ENCODE results near the gene VOPP1. TPM values are rescaled to one million over a fixed set of nuclear protein-coding genes. Genes with fewer than 3 reads are reported as not detected.

Gene VOPP1
- total and polyA plus RNA-seq, 2 donors (not counting 3 experiments of a cell fraction or from before 2014, with no cell fraction given), result 85.6 to 154 TPM

DNA sequence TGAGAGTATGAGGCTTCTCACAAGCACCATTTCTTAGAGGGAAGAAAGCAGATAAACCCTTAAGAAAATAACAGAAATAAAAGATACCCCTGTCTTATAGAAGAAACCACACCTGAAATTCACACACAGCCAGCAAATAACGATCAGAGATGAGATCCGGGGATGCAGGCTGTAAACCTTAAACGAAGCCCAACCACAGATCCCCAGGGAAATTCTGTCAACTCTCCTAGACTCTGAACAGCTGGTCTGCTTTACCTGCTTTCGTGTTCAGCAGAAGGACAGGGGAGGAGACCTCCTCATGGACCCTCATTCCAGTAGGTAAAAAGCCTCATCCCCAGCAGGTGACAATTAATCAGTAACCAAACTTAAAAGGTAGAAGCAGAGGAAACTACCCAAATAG, 45.0 kb downstream of the VOPP1 start:
- POLR2A ChIA-PET, result no interaction called here
- Histone ChIP-seq H3K4me3 (replicated peaks in 1 of 3; ENCODE audit: insufficient read depth in 1 of 3, low read depth in 1 of 3, low read length in 3 of 3) (no peak overlapping the region), H3K79me2 (ENCODE audit: control insufficient read depth, insufficient read depth, low read length) (peaks cover 89% of the 10 kb centered on the region), H4K20me1 (replicated peaks; ENCODE audit: control insufficient read depth, extremely low read depth, insufficient read depth, low read length) (no peaks in the 10 kb centered on the region), H3K4me2 (ENCODE audit: insufficient read depth, low read length) (no peak overlapping the region), H3K9me1 (replicated peaks; ENCODE audit: control insufficient read depth, extremely low read depth, insufficient read depth, low read length) (no peaks in the 10 kb centered on the region), H3K9me3 (replicated peaks; ENCODE audit: control insufficient read depth, insufficient read depth, low read length) (no peaks in the 10 kb centered on the region), H3K9ac (replicated peaks; ENCODE audit: extremely low read depth, insufficient read depth, low read length) (no peak overlapping the region), H2AFZ (ENCODE audit: low read depth, low read length) (no peak overlapping the region), H3K27ac (ENCODE audit: insufficient read depth, low read depth, low read length) (no peak overlapping the region), H3K27me3 (ENCODE audit: control insufficient read depth in 2 of 2, insufficient read depth in 2 of 2, low read length in 2 of 2) (no peaks in the 10 kb centered on the region), H3K4me1 (ENCODE audit: control insufficient read depth, extremely low read depth, insufficient read depth, low read length) (no peaks in the 10 kb centered on the region), H3K36me3 (ENCODE audit: control insufficient read depth in 2 of 2, extremely low read depth in 1 of 2, insufficient read depth in 2 of 2, low read length in 2 of 2) (no peaks in the 10 kb centered on the region)
- CTCF ChIA-PET, result no interaction called here
- intact Hi-C loops (cut with micrococcal nuclease), result no loop called here
- dilution Hi-C loops (cut with MboI; ENCODE audit: extremely low pct_ligation_motif_present, low sequenced_read_pairs), result no loop called here
- TF ChIP-seq POLR2AphosphoS5 (IDR thresholded peaks at IDR 0.05; ENCODE audit: insufficient read depth, low read depth, low read length) (no peak), JUN (IDR thresholded peaks at IDR 0.05; ENCODE audit: borderline replicate concordance, insufficient read depth, insufficient read length, low read depth) (no peak), MYC (IDR thresholded peaks at IDR 0.05; ENCODE audit: low read depth, low read length) (no peak), POLR2A (IDR thresholded peaks at IDR 0.05; ENCODE audit: low read depth, low read length) (no peak), GATA2 (IDR thresholded peaks at IDR 0.05; ENCODE audit: insufficient read depth, insufficient read length, low read depth, low read length) (no peak), FOS (IDR thresholded peaks at IDR 0.05; ENCODE audit: borderline replicate concordance, insufficient read depth, low read length) (no peak), EZH2 (IDR thresholded peaks at IDR 0.05; ENCODE audit: borderline replicate concordance, low read depth, low read length, severe bottlenecking) (no peak)
- TF ChIP-seq, protein P1, sequence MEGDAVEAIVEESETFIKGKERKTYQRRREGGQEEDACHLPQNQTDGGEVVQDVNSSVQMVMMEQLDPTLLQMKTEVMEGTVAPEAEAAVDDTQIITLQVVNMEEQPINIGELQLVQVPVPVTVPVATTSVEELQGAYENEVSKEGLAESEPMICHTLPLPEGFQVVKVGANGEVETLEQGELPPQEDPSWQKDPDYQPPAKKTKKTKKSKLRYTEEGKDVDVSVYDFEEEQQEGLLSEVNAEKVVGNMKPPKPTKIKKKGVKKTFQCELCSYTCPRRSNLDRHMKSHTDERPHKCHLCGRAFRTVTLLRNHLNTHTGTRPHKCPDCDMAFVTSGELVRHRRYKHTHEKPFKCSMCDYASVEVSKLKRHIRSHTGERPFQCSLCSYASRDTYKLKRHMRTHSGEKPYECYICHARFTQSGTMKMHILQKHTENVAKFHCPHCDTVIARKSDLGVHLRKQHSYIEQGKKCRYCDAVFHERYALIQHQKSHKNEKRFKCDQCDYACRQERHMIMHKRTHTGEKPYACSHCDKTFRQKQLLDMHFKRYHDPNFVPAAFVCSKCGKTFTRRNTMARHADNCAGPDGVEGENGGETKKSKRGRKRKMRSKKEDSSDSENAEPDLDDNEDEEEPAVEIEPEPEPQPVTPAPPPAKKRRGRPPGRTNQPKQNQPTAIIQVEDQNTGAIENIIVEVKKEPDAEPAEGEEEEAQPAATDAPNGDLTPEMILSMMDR (IDR thresholded peaks at IDR 0.05; ENCODE audit: extremely low read depth in 1 of 2, insufficient read depth in 1 of 2, low read depth in 1 of 2, low read length in 2 of 2), result no peak
- TF ChIP-seq, protein P2, sequence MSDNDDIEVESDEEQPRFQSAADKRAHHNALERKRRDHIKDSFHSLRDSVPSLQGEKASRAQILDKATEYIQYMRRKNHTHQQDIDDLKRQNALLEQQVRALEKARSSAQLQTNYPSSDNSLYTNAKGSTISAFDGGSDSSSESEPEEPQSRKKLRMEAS (IDR thresholded peaks at IDR 0.05; ENCODE audit: insufficient read depth, insufficient read length), result no peak
- no TSS peak for BruUV-seq (replicated peaks)
- FAIRE-seq (peak; percentile 40), DNase-seq (ENCODE audit: low read depth, low spot score) (no peak)
